ENCODE measurements around the gene EXOC6.
A peak's percentile ranks its signal among the peaks of the same experiment; 100 is the strongest.

The EXOC6 gene

DNA sequence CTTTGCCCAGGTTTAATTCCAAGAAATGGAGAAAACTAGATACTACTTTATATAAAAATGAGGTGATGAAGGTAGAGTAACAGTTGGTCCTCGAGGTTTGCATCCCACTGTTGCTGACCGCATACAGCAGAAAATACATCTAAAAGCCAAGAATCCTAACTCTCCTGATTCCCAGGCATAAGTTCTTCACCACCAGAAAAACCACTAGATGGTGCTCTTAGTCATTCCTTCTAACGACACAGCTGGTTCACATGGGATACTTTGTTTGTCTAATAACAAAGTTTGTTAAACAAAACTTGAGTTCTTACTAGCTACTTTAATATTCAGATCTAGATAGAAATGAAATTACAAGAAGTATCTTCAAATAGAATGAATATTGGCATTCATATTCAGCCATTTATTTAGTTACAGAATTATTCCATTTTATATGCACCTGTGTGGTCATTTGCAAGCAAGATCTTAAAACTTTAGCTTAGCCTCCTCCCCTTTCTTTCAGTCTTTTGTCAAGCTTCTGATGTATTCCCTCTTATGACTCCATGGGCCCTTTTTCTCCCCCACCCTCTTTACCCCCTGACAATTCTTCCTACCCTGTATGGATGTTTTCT is 158.2 kb downstream of the EXOC6 start:
- Histone ChIP-seq H3K4me2 (ENCODE audit: low read depth, low read length, poor library complexity, severe bottlenecking) (no peak overlapping the region), H3K36me3 (ENCODE audit: insufficient read depth, low read length) (no peaks in the 10 kb centered on the region), H3K9me3 (ENCODE audit: insufficient read depth, low read depth, low read length) (no peaks in the 10 kb centered on the region), H3K9ac (ENCODE audit: low read depth, low read length, poor library complexity, severe bottlenecking) (no peak overlapping the region), H3K4me1 (ENCODE audit: insufficient read depth, low read length, poor library complexity, severe bottlenecking) (no peaks in the 10 kb centered on the region), H3K79me2 (ENCODE audit: insufficient read depth, low read length) (no peaks in the 10 kb centered on the region), H3K4me3 (ENCODE audit: low read length, poor library complexity, severe bottlenecking) (no peak overlapping the region), H3K27me3 (ENCODE audit: insufficient read depth, low read length, poor library complexity, severe bottlenecking) (no peaks in the 10 kb centered on the region), H3F3A (ENCODE audit: low read depth) (no peaks in the 10 kb centered on the region), H4K20me1 (ENCODE audit: insufficient read depth, low read length, poor library complexity, severe bottlenecking) (no peaks in the 10 kb centered on the region), H3K9me2 (replicated peaks; ENCODE audit: low read depth, low read length) (no peaks in the 10 kb centered on the region), H2AFZ (ENCODE audit: low read length) (no peak overlapping the region)
- TF ChIP-seq, protein P1, sequence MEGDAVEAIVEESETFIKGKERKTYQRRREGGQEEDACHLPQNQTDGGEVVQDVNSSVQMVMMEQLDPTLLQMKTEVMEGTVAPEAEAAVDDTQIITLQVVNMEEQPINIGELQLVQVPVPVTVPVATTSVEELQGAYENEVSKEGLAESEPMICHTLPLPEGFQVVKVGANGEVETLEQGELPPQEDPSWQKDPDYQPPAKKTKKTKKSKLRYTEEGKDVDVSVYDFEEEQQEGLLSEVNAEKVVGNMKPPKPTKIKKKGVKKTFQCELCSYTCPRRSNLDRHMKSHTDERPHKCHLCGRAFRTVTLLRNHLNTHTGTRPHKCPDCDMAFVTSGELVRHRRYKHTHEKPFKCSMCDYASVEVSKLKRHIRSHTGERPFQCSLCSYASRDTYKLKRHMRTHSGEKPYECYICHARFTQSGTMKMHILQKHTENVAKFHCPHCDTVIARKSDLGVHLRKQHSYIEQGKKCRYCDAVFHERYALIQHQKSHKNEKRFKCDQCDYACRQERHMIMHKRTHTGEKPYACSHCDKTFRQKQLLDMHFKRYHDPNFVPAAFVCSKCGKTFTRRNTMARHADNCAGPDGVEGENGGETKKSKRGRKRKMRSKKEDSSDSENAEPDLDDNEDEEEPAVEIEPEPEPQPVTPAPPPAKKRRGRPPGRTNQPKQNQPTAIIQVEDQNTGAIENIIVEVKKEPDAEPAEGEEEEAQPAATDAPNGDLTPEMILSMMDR (conservative IDR thresholded peaks at IDR 0.05; ENCODE audit: low read length) = peak; percentile 79
- no peak for TF ChIP-seq EZH2phosphoT487 (IDR thresholded peaks at IDR 0.05; ENCODE audit: borderline replicate concordance)

DNA sequence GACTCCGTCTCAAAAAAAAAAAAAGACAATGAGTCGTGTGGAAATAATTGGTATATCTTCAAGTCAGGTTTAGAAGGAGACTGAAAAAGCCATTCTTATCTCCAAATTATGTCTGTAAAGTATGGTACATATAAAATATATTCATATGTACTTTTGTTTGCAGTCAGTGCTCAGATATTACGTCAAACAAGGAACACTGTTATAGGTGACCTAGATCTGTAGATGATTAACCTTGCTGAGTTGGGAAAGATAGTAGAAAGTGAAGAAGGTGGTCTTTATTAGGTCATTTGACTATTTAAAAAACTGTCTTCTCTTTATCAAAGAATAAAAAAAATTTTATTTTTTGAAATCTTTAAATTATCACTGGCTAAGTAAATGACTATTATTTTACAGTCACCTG is 167.4 kb downstream of the EXOC6 start:
- 0 out of 2 replicates have a peak, but pooled peaks cover 3% of the 10 kb centered on the region for H3K36me3 ChIP-seq (ENCODE audit: insufficient read depth, low read length)
- TF ChIP-seq, protein P1 (conservative IDR thresholded peaks at IDR 0.05; ENCODE audit: low read length) = no peak
- TF ChIP-seq EZH2phosphoT487 (IDR thresholded peaks at IDR 0.05; ENCODE audit: borderline replicate concordance) = no peak
- H2AFZ ChIP-seq (ENCODE audit: low read length) = no peak overlapping the region

DNA sequence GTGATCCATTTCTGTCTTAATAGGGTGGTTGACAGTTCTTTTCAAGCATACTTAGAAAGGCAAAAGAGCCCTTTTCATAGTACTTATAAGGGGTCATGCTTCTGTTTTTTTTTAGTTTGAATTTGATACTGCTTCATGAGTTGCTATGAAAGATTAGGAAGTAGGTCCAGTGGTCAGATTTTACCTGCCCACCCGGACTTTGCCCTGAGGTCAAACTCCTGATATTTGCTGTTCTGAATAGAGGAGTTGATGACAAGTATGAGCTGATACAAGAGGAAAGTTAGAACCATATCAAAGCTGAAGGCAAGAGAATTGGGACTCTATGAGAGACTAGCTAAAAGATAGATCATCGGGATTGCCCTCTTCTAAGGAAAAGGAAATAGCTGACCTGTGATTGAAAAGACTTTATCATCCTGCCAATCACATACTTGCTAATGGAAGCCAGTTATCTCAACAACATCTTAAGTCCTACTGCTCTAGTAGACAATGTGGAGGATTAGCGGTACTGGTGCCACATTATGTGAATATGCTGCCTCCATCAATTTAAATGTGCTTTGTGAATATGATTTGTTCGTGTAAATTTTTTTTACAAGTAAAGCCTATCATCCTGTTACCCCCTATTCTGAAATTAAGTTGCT is 174.8 kb downstream of the EXOC6 start:
- no peaks in the 10 kb centered on the region for H3K27me3 ChIP-seq (ENCODE audit: insufficient read depth, low read length, poor library complexity, severe bottlenecking)
- no peaks in the 10 kb centered on the region for H4K20me1 ChIP-seq (ENCODE audit: insufficient read depth, low read length, poor library complexity, severe bottlenecking)
- no peaks in the 10 kb centered on the region; the same call in 1 of the 2 replicates for H3K9me3 ChIP-seq (ENCODE audit: insufficient read depth, low read depth, low read length)
- TF ChIP-seq EZH2phosphoT487 (IDR thresholded peaks at IDR 0.05; ENCODE audit: borderline replicate concordance) = no peak
- TF ChIP-seq, protein P1 (conservative IDR thresholded peaks at IDR 0.05; ENCODE audit: low read length) = no peak
- H3K4me2 ChIP-seq (ENCODE audit: low read depth, low read length, poor library complexity, severe bottlenecking) = no peak overlapping the region
- no peaks in the 10 kb centered on the region for H3K4me1 ChIP-seq (ENCODE audit: insufficient read depth, low read length, poor library complexity, severe bottlenecking)
- H3K9ac ChIP-seq (ENCODE audit: low read depth, low read length, poor library complexity, severe bottlenecking) = no peak overlapping the region
- no peaks in the 10 kb centered on the region for H3F3A ChIP-seq (ENCODE audit: low read depth)
- no peak overlapping the region for H2AFZ ChIP-seq (ENCODE audit: low read length)
- no peaks in the 10 kb centered on the region for H3K79me2 ChIP-seq (ENCODE audit: insufficient read depth, low read length)
- no peaks in the 10 kb centered on the region for H3K9me2 ChIP-seq (replicated peaks; ENCODE audit: low read depth, low read length)
- H3K36me3 ChIP-seq (ENCODE audit: insufficient read depth, low read length) = no peaks in the 10 kb centered on the region
- no peak overlapping the region for H3K4me3 ChIP-seq (ENCODE audit: low read length, poor library complexity, severe bottlenecking)

More for the DNA sequence above, 167.4 kb downstream of the EXOC6 start:
- no peaks in the 10 kb centered on the region for H3K79me2 ChIP-seq (ENCODE audit: insufficient read depth, low read length)
- no peak overlapping the region for H3K9ac ChIP-seq (ENCODE audit: low read depth, low read length, poor library complexity, severe bottlenecking)
- H3K27me3 ChIP-seq (ENCODE audit: insufficient read depth, low read length, poor library complexity, severe bottlenecking) = no peaks in the 10 kb centered on the region
- H3K4me1 ChIP-seq (ENCODE audit: insufficient read depth, low read length, poor library complexity, severe bottlenecking) = no peaks in the 10 kb centered on the region
- H3K4me2 ChIP-seq (ENCODE audit: low read depth, low read length, poor library complexity, severe bottlenecking) = no peak overlapping the region
- H4K20me1 ChIP-seq (ENCODE audit: insufficient read depth, low read length, poor library complexity, severe bottlenecking) = no peaks in the 10 kb centered on the region
- no peaks in the 10 kb centered on the region for H3F3A ChIP-seq (ENCODE audit: low read depth)
- H3K9me3 ChIP-seq (ENCODE audit: insufficient read depth, low read depth, low read length) = no peaks in the 10 kb centered on the region
- no peaks in the 10 kb centered on the region for H3K9me2 ChIP-seq (replicated peaks; ENCODE audit: low read depth, low read length)
- H3K4me3 ChIP-seq (ENCODE audit: low read length, poor library complexity, severe bottlenecking) = no peak overlapping the region

Measured in Loucy (cell line).